Measurements from ENCODE around the gene METTL16.

DNA sequence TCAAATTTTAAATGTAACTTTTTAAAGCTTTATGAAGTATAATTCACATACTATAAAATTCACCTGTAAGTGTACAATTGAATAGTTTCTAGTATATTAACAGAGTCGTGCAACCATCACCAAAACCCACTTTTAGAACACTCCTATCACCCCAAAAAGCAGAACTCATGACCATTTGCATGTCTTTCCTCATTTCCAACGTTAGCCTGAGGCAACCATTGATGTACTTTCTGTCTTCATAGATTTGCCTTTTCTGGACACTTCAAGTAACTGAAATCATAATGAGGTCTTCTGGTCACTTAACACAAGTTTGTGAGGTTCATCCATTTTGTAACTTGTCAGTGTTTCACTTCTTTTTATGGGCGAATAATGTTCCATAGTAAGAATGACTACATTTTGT lies 33.2 kb downstream of the METTL16 start:
- TF ChIP-seq EZH2 (IDR thresholded peaks at IDR 0.05; ENCODE audit: borderline replicate concordance, low read depth, low read length) (no peak), PHB2 (IDR thresholded peaks at IDR 0.05; ENCODE audit: low read depth) (no peak), ZNF830 (CRISPR knock-in tag; IDR thresholded peaks at IDR 0.05) (no peak), CTCF (IDR thresholded peaks at IDR 0.05 in 2 of 3, conservative IDR thresholded peaks at IDR 0.05 in 1 of 3; ENCODE audit: insufficient read depth in 2 of 3, low read depth in 1 of 3, low read length in 3 of 3) (no peak), MNT (conservative IDR thresholded peaks at IDR 0.05) (no peak), SP1 (CRISPR knock-in tag; IDR thresholded peaks at IDR 0.05) (no peak), TOE1 (IDR thresholded peaks at IDR 0.05; ENCODE audit: borderline replicate concordance) (no peak), TOE1 (CRISPR knock-in tag; IDR thresholded peaks at IDR 0.05; ENCODE audit: borderline replicate concordance, low read depth) (no peak), ZNF354B (CRISPR knock-in tag; IDR thresholded peaks at IDR 0.05) (no peak)

All from K562 (cell line).